PC-9 (cell line): ENCODE measurements around the gene CTNNA3. TPM values are rescaled to one million over a fixed set of nuclear protein-coding genes. Genes with fewer than 3 reads are reported as not detected.

Source experiments
- BruUV-seq: library from RNA; stranded (reverse); fragments of 400-500 nt; replicated peaks from 2 replicates; lab custom pipeline; 2021; lab: Mats Ljungman, UMichigan
- CTCF ChIA-PET: fragments of 300-600 bp; sonication (Branson Sonifier 250); formaldehyde crosslinking; loops from one replicate; lab custom pipeline; 2022; ENCODE audit warnings: antibody characterized with exemption; lab: Charles Lee
- POLR2A ChIA-PET: fragments of 300-600 bp; sonication (Branson Sonifier 250); formaldehyde crosslinking; loops from one replicate; lab custom pipeline; 2022; ENCODE audit warnings: antibody characterized with exemption; ENCODE audit not compliant: unreplicated experiment; lab: Charles Lee
- DNase-seq, 2 experiments: peaks; one replicate each; pipeline versions ENCODE4 v3.0.0 to v3.0.0-alpha.2; 2015 to 2022; ENCODE audit warnings: mixed read lengths in 1 of 2
- H2AFZ ChIP-seq: fragments of 200-600 bp; sonication (generic); 2 replicates; pipeline ENCODE4 v1.8.1; 2017; ENCODE audit warnings: antibody characterized with exemption
- H3F3A ChIP-seq: fragments of 200-600 bp; sonication (generic); 2 replicates; pipeline ENCODE4 v1.8.1; 2017; ENCODE audit warnings: antibody characterized with exemption, mild to moderate bottlenecking, low read depth; ENCODE audit not compliant: insufficient read depth
- H3K27ac ChIP-seq: fragments of 200-600 bp; sonication (generic); 2 replicates; pipeline ENCODE4 v1.6.1; 2016; ENCODE audit warnings: mixed run types
- H3K27me3 ChIP-seq: fragments of 200-600 bp; sonication (generic); 2 replicates; pipeline ENCODE4 v1.6.1; 2016; ENCODE audit warnings: low read depth, mixed run types; ENCODE audit not compliant: insufficient read depth
- H3K36me3 ChIP-seq: fragments of 200-600 bp; sonication (generic); 2 replicates; pipeline ENCODE4 v1.6.1; 2016; ENCODE audit warnings: low read depth, mixed run types
- H3K4me1 ChIP-seq: fragments of 200-600 bp; sonication (generic); replicated peaks from 2 replicates; pipeline ENCODE4 v1.6.1; 2016; ENCODE audit warnings: mixed run types; ENCODE audit not compliant: insufficient read depth
- H3K4me2 ChIP-seq: fragments of 200-600 bp; sonication (generic); 2 replicates; pipeline ENCODE4 v1.6.1; 2017; ENCODE audit warnings: mixed run types
- H3K4me3 ChIP-seq: fragments of 200-600 bp; sonication (generic); 2 replicates; pipeline ENCODE4 v1.6.1; 2016; ENCODE audit warnings: mixed run types
- H3K79me2 ChIP-seq: fragments of 200-600 bp; sonication (generic); 2 replicates; pipeline ENCODE4 v1.6.1; 2017; ENCODE audit warnings: low read depth, mixed run types
- H3K9me2 ChIP-seq: fragments of 200-600 bp; sonication (generic); 2 replicates; pipeline ENCODE4 v1.8.1; 2017; ENCODE audit warnings: mild to moderate bottlenecking; ENCODE audit not compliant: insufficient read depth
- H3K9me3 ChIP-seq: fragments of 200-600 bp; sonication (generic); 2 replicates; pipeline ENCODE4 v1.8.1; 2016; ENCODE audit warnings: low read depth; ENCODE audit not compliant: insufficient read depth
- H4K20me1 ChIP-seq: fragments of 200-600 bp; sonication (generic); 2 replicates; pipeline ENCODE4 v1.8.1; 2017; ENCODE audit not compliant: insufficient read depth
- CTCF ChIP-seq: fragments of 200-600 bp; sonication (generic); conservative IDR thresholded peaks from 2 replicates; pipeline ENCODE4 v1.6.1; 2017; ENCODE audit warnings: mixed run types, antibody characterized with exemption, mild to moderate bottlenecking, moderate library complexity
- EZH2 ChIP-seq: fragments of 200-600 bp; sonication (generic); IDR thresholded peaks from 2 replicates; pipeline ENCODE4 v1.8.0; 2017; ENCODE audit warnings: antibody characterized with exemption, low read depth
- intact Hi-C: fragments of 100-400 bp; cut with micrococcal nuclease; formaldehyde crosslinking; loops from one replicate; pipeline ENCODE4 v1.10.0; 2022; ENCODE audit not compliant: unreplicated experiment
- total RNA-seq: library from RNA; stranded (reverse); gene quantifications from 2 replicates; pipeline ENCODE4 v1.2.3, GENCODE V29; 2021

The CTNNA3 gene
- total RNA-seq, 1 experiment from 2014 or later: not detected

GRCh38 chr10:66394342-66395063, 1301.5 kb downstream of the CTNNA3 start:
- H3K36me3 ChIP-seq: no peaks in the 10 kb centered on the region
- no peaks in the 10 kb centered on the region for H4K20me1 ChIP-seq
- no peak for TF ChIP-seq EZH2
- TF ChIP-seq CTCF: no peak
- H3K27me3 ChIP-seq: no peaks in the 10 kb centered on the region
- H3K9me2 ChIP-seq: no peaks in the 10 kb centered on the region
- no peaks in the 10 kb centered on the region for H3F3A ChIP-seq
- no peaks in the 10 kb centered on the region for H3K9me3 ChIP-seq
- intact Hi-C loops: no loop called here
- BruUV-seq: no TSS peak
- no peaks in the 10 kb centered on the region for H3K79me2 ChIP-seq
- H3K4me3 ChIP-seq: no peak overlapping the region
- CTCF ChIA-PET: no interaction called here
- H3K4me2 ChIP-seq: no peak overlapping the region
- H3K27ac ChIP-seq: no peak overlapping the region
- no peak for DNase-seq
- no peak overlapping the region for H2AFZ ChIP-seq
- POLR2A ChIA-PET: no interaction called here
- no peaks in the 10 kb centered on the region for H3K4me1 ChIP-seq

- DNase-seq: no peak
- POLR2A ChIA-PET: no interaction called here
- H3K4me1 ChIP-seq: no peaks in the 10 kb centered on the region
- H3K27ac ChIP-seq: no peak overlapping the region
- no peaks in the 10 kb centered on the region for H3K36me3 ChIP-seq
- BruUV-seq: no TSS peak
- H3K9me3 ChIP-seq: no peaks in the 10 kb centered on the region
- no peak overlapping the region for H3K4me3 ChIP-seq
- no peaks in the 10 kb centered on the region for H3K9me2 ChIP-seq
- intact Hi-C loops: no loop called here
- no peaks in the 10 kb centered on the region for H3F3A ChIP-seq
- no peaks in the 10 kb centered on the region for H3K79me2 ChIP-seq
- no peaks in the 10 kb centered on the region for H3K27me3 ChIP-seq
- H4K20me1 ChIP-seq: no peaks in the 10 kb centered on the region
- no peak overlapping the region for H3K4me2 ChIP-seq
- CTCF ChIA-PET: no interaction called here
- no peak for TF ChIP-seq CTCF
- TF ChIP-seq EZH2: no peak
- no peak overlapping the region for H2AFZ ChIP-seq
Measured at GRCh38 chr10:66390926-66391325, 1305.1 kb downstream of the CTNNA3 start.

GRCh38 chr10:66381045-66381444, 1315.0 kb downstream of the CTNNA3 start:
- intact Hi-C loops: no loop called here
- H3K36me3 ChIP-seq: no peaks in the 10 kb centered on the region
- H3K79me2 ChIP-seq: no peaks in the 10 kb centered on the region
- no peak for TF ChIP-seq CTCF
- no peak for TF ChIP-seq EZH2
- POLR2A ChIA-PET: no interaction called here
- CTCF ChIA-PET: no interaction called here
- no TSS peak for BruUV-seq
- H3K4me1 ChIP-seq: no peaks in the 10 kb centered on the region
- 0 out of 2 replicates have a peak, but pooled peaks cover 3% of the 10 kb centered on the region for H3K9me2 ChIP-seq
- H3K27me3 ChIP-seq: no peaks in the 10 kb centered on the region
- no peaks in the 10 kb centered on the region for H3F3A ChIP-seq
- DNase-seq: no peak
- no peak overlapping the region for H3K4me2 ChIP-seq
- H4K20me1 ChIP-seq: no peaks in the 10 kb centered on the region
- no peak overlapping the region for H3K4me3 ChIP-seq
- no peak overlapping the region for H3K27ac ChIP-seq
- 0 out of 2 replicates have a peak, but pooled peaks cover 8% of the 10 kb centered on the region for H3K9me3 ChIP-seq
- no peak overlapping the region for H2AFZ ChIP-seq
